ENCODE data around the gene ALKAL2.

ALKAL2 gene

GRCh38 chr2:238869-239268, 49.0 kb downstream of the ALKAL2 start:
- TF ChIP-seq USF1 (IDR thresholded peaks at IDR 0.05) (no peak), EP300 (IDR thresholded peaks at IDR 0.05; ENCODE audit: borderline replicate concordance) (no peak)

GRCh38 chr2:238431-238830, 49.5 kb downstream of the ALKAL2 start:
- TF ChIP-seq NFIC (IDR thresholded peaks at IDR 0.05), result no peak
- TF ChIP-seq YY1 (IDR thresholded peaks at IDR 0.05; ENCODE audit: low read depth), result no peak
- no peak for TF ChIP-seq CREB1 (IDR thresholded peaks at IDR 0.05; ENCODE audit: low read depth)
- TF ChIP-seq MAX (IDR thresholded peaks at IDR 0.05), result no peak
- no peak for TF ChIP-seq ZBTB7A (IDR thresholded peaks at IDR 0.05; ENCODE audit: low read depth)
- TF ChIP-seq RAD21 (IDR thresholded peaks at IDR 0.05; ENCODE audit: low read depth), result no peak
- TF ChIP-seq CEBPB (IDR thresholded peaks at IDR 0.05), result no peak
- TF ChIP-seq TCF12 (IDR thresholded peaks at IDR 0.05; ENCODE audit: low read depth), result no peak
- no peak for TF ChIP-seq EP300 (IDR thresholded peaks at IDR 0.05; ENCODE audit: borderline replicate concordance)
- TF ChIP-seq EGR1 (IDR thresholded peaks at IDR 0.05), result no peak

GRCh38 chr2:237878-238277, 50.0 kb downstream of the ALKAL2 start:
- TF ChIP-seq CEBPB (IDR thresholded peaks at IDR 0.05) (no peak), TEAD4 (IDR thresholded peaks at IDR 0.05) (no peak), EGR1 (IDR thresholded peaks at IDR 0.05) (no peak), EP300 (IDR thresholded peaks at IDR 0.05; ENCODE audit: borderline replicate concordance) (no peak), FOXM1 (IDR thresholded peaks at IDR 0.05; ENCODE audit: borderline replicate concordance, low read depth) (no peak), USF1 (IDR thresholded peaks at IDR 0.05) (no peak), MAX (IDR thresholded peaks at IDR 0.05) (no peak), NFIC (IDR thresholded peaks at IDR 0.05) (no peak), TCF12 (IDR thresholded peaks at IDR 0.05; ENCODE audit: low read depth) (no peak), TAF1 (IDR thresholded peaks at IDR 0.05; ENCODE audit: low read depth) (no peak), RAD21 (IDR thresholded peaks at IDR 0.05; ENCODE audit: low read depth) (no peak), ZBTB7A (IDR thresholded peaks at IDR 0.05; ENCODE audit: low read depth) (no peak), YY1 (IDR thresholded peaks at IDR 0.05; ENCODE audit: low read depth) (no peak), REST (IDR thresholded peaks at IDR 0.05; ENCODE audit: low read depth) (no peak), CREB1 (IDR thresholded peaks at IDR 0.05; ENCODE audit: low read depth) (no peak)

- TF ChIP-seq EGR1 (IDR thresholded peaks at IDR 0.05) (no peak), USF1 (IDR thresholded peaks at IDR 0.05) (no peak), TCF12 (IDR thresholded peaks at IDR 0.05; ENCODE audit: low read depth) (no peak), YY1 (IDR thresholded peaks at IDR 0.05; ENCODE audit: low read depth) (no peak), REST (IDR thresholded peaks at IDR 0.05; ENCODE audit: low read depth) (no peak), TAF1 (IDR thresholded peaks at IDR 0.05; ENCODE audit: low read depth) (no peak), CREB1 (IDR thresholded peaks at IDR 0.05; ENCODE audit: low read depth) (no peak), FOXM1 (IDR thresholded peaks at IDR 0.05; ENCODE audit: borderline replicate concordance, low read depth) (no peak), ZBTB7A (IDR thresholded peaks at IDR 0.05; ENCODE audit: low read depth) (no peak), CEBPB (IDR thresholded peaks at IDR 0.05) (no peak), TEAD4 (IDR thresholded peaks at IDR 0.05) (no peak), EP300 (IDR thresholded peaks at IDR 0.05; ENCODE audit: borderline replicate concordance) (no peak), MAX (IDR thresholded peaks at IDR 0.05) (no peak), NFIC (IDR thresholded peaks at IDR 0.05) (no peak), RAD21 (IDR thresholded peaks at IDR 0.05; ENCODE audit: low read depth) (no peak)
Observed at GRCh38 chr2:236993-237539, 50.8 kb downstream of the ALKAL2 start.

GRCh38 chr2:234421-234820, 53.5 kb downstream of the ALKAL2 start:
- no peak for TF ChIP-seq CREB1 (IDR thresholded peaks at IDR 0.05; ENCODE audit: low read depth)
- no peak for TF ChIP-seq NFIC (IDR thresholded peaks at IDR 0.05)
- TF ChIP-seq FOXM1 (IDR thresholded peaks at IDR 0.05; ENCODE audit: borderline replicate concordance, low read depth), result no peak
- TF ChIP-seq YY1 (IDR thresholded peaks at IDR 0.05; ENCODE audit: low read depth), result no peak
- TF ChIP-seq REST (IDR thresholded peaks at IDR 0.05; ENCODE audit: low read depth), result no peak
- TF ChIP-seq CEBPB (IDR thresholded peaks at IDR 0.05), result no peak
- TF ChIP-seq TAF1 (IDR thresholded peaks at IDR 0.05; ENCODE audit: low read depth), result no peak

Data from Ishikawa (cell line).